Stimulated activated CD4-positive, alpha-beta T cell treated with anti-CD3 and anti-CD28 coated beads, Interleukin-4, amount 100 ng/mL, for 1 hour (primary cell): ENCODE results near the gene CFTR.
"Not testable (repeated sequence)": the region's sequence is repeated elsewhere in the genome, so short reads cannot be mapped to it uniquely, and the experiment has no call there.

ENCODE experiments used
- DNase-seq: peaks from one replicate; pipeline ENCODE4 v3.0.0-alpha.2; 2020

CFTR gene

DNA sequence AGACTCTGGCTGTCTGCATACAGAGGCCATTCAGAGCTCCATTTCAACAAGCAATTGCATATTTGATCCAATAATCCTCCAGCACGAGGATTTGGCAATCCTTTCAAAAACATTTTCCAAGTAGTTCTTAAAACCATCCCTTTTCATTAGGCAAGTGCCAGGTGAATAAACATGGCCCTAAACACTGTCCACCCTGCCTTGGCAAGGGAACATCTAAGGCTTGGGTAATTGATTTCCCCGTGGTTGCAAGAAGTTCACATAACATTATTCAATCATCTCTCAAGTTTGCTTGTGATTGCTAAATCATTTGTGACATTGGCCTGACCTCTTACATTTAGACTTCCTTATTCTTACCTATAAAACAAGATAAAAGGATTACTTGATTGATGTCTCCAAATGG, 218.2 kb downstream of the CFTR start:
- DNase-seq: no peak

DNA sequence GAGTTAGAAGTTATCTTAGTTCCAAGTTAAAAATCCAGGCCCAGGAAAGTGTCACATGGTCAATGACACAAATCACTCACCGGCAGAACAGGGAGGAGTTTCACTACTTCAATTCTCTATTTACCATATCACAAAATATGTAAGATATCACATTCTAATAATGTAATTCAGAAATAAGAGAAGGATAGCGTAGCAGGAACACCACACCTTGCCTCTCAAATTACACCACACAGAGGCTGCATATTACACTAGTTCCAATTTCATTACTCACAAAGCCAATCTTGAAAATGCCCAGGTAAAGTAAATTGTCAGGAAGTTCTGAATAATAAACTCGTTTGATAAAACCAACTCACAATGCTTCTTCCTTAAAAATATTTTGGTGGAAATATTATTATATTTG, 224.2 kb downstream of the CFTR start:
- DNase-seq: no peak

GRCh38 chr7:117705630-117706029, 225.8 kb downstream of the CFTR start:
- DNase-seq: no peak

DNA sequence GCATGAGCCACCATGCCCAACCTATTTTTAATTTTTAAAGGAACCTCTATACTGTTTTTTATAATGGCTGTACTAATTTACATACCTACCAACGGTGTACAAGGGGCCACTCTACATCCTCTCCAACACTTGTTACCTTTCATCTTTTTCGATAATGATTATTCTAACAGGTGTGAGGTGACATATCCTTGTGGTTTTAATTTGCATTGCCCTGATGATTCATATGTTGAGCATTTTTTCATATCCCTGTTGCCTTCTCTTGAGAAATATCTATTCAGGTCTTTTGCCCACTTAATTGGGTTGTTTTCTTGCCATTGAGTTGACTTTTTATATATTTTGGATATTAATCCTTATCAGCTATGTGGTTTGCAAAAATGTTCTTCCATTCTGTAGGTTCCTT, 226.4 kb downstream of the CFTR start:
- no peak for DNase-seq

DNA sequence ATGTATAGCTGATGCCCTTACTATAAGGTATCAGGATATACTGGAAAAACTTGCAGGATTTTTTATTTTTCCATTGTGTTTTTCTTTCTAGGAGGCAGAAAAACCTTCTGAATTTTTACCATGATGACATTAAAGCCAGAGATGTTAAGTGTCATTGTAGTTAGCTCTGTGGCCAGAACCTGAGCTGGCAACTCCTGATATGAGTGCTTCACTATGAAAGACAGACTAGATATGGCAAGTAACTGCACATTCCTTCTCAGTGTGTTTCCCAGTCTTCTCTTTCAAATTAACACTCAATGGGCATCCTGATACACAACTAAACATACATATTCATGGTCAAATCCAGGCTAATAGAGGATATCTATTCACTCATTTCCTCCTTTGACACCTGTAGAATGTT, 227.3 kb downstream of the CFTR start:
- DNase-seq: no peak

DNA sequence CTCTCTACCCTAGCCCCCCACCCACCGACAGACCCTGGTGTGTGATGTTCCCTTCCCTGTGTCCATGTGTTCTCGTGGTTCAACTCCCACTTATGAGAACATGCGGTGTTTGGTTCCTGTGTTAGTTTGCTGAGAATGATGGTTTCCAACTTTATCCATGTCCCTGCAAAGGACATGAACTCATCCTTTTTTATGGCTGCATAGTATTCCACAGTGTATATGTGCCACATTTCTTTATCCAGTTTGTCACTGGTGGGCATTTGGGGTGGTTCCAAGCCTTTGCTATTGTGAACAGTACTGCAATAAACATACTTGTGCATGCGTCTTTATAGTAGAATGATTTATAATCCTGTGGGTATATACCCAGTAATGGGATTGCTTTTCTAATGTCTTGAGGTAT, 228.3 kb downstream of the CFTR start:
- not testable (repeated sequence) for DNase-seq

DNA sequence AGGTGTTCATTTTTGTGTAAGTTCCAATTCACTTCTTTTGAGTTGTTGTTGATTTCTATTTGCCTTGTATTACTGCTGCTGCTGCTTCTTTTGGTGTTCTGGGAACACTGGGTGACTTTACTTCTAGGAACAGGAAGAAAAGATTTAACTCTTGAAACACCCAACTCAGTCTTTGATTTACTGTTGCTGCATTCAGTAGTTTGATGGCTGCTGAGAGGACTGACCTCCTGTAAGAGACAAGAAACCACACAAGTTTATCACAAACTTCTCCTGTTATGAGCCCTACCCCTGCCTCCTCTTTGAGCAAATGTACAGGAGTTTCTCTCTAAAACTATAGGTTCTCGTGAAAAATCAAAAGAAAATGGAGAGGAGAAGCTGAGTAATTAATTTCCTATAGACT, 231.7 kb downstream of the CFTR start:
- no peak for DNase-seq

DNA sequence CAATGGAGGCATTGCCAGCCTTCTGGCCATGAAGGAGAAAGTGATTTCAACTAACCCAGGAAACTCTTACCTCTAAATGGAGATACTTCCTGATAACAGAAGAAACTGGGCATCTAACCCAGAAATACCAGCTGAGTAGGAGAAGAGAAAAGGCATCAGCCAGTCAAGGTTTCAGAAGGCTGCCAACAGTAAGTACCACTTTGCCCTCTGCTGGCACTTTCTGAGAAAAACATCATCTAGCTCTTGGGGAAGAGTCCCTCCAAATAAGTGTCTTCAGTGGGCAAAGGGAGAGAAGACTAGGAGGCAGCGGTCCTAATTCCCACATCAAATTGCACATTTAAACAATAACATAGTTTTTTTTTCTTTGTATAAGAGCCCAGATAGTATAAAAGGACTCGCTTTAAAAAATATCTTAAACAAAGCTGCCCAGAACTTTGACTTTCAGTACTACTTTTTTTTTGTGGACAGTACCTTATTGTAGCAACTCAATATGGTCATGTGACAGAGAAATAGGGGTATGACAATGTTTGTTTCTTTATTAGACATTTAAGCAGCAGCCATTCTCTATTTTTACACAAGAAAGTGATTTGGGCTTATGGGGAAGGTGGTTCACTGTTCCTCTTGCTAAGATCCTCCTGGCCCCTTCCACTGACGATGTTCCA, 236.1 kb downstream of the CFTR start:
- DNase-seq: no peak

DNA sequence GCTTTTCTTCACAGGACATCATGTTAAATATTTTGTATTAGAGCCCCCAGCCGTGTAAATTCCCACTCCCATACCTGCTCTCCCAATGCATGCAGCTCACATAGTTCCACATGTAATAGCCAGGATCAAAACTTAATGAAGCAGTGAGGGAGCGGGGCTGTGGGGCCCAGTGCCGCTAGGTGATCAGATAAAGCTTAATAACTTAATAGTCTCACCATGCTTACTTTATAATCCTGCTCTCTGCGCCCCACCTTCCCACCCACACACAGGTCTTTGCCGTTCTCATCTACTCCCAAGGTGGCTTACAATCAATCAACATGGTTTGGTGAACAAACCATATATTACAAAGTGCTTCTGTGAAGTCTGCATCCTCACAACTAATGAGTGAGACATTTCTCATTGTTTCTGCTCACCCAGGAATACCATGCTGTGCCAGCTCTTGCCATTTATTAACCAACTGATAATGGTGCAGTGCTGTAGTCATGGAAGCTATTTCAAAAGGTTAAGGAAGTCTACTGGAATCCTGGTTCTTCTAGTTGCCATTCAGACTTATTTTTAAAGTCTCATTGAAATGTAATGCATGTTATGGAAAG, 237.0 kb downstream of the CFTR start:
- DNase-seq: no peak

GRCh38 chr7:117717357-117717756, 237.5 kb downstream of the CFTR start:
- DNase-seq: no peak
